AG20443 (cell line): ENCODE data around the gene NOTCH3.

Experiments used
- DNase-seq: peaks from one replicate; pipeline ENCODE4 v3.0.0; 2012; ENCODE audit warnings: low spot score, mixed read lengths

Gene NOTCH3

DNA sequence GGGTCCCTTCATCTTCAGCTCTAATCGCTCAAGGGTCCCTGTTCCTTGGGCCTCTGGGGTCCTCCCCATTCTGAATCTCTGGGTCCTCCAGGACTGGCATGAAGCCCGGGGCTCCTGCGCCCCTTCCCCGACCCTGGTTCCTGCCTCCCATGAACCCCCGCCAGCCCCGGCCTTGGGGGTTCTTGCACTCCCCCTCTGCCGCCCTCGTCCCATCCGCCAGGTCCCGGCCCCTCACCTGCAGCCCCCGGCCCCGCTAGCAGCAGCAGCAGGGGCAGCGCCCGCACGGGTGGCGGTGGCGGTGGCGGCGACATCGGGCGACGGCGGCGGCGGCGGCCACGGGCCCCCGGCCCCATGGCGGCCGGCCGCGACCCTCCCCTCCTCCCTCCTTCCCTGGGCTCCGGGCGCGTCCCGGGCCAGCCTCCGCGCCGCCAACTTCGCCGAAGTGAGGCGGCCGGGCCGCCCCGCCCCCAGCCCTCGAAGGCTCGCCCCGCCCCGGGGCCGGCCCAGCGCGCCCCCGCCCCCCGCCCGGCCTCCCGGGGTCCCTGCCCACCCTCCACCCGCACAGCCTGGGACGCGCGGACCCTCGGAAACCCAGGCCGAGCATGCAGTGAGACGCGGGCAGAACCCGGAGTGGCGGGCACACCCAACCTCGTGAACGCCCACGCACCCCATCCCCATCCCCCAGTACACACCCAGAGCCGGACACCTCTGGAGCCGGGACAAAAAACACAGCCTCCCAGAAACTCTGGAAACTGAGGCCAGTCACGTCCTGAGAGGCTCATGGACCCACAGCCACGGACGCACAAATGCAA, at the start of gene NOTCH3:
NOTCH3 (minus strand) TSS at position 443 of the 812 bp plus-strand sequence; CDS start at position 353, 90 bp downstream.
- peak; percentile 88 for DNase-seq

DNA sequence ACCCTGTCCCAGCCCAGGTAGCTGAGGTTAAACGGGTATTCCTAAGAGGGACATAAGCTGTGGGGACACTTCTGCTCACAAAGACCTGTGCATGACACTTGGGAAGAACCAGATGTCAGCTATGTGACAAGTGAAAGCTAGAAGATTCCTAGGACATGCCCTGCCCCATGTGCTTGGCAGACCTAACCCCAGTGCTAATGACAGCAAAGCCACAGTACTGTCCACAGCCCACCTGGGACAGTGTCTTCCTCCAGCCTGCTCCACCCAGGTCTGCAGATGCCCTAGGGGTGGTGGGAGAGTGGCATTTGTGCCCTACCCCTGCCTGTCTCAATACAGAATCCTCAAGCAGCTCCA, 49.8 kb upstream of the NOTCH3 start:
- DNase-seq: no peak

DNA sequence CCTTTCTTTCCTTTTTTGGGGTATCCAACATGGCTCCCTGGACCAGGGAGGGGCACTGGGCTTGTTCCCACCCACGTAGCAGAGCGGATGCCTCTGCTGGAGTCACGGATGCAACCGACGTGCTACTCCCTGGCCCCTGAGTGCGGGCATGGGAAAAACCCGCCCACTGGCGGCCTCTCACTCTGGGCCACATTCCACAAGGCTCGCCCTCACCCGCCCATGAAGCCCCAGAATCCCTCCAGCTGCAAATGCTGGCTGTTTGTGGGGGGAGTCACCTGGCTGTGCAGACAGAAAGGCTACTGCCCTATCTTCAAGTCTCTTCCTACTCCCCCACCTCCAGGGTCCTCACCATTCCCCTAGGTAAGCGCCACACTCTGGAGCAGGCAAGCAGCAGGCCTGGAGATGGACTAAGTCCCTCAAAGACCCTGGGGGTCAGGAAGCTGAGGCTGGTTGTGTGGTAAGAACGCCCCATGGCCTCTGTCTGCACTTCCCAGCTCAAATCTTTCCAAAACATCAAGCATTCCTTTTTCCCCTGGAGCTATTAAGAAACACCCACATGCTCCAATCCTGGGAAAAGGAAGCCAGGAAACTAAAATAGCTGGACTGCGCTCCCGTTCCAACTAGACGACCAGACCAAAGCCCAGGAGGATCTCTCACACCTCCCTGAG, 49.3 kb upstream of the NOTCH3 start:
- peak; percentile 93 for DNase-seq

DNA sequence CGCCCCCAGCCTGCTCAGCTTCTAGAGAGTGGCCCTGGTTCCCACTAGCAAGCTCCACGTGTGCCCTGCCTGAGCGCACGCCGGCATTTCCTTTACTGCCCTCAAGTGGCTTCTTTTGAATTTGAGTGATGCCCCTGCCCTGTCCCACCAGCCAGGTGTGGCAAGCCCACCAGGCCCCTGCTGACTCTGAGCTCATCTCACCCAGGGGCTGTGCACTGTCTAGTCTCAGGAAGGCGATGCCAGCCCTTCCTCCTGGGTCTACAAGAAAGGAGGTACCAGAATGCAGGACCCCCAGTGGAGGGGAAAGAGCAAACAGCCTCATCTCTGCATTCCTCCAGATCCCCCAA, 48.7 kb upstream of the NOTCH3 start:
- no peak for DNase-seq

DNA sequence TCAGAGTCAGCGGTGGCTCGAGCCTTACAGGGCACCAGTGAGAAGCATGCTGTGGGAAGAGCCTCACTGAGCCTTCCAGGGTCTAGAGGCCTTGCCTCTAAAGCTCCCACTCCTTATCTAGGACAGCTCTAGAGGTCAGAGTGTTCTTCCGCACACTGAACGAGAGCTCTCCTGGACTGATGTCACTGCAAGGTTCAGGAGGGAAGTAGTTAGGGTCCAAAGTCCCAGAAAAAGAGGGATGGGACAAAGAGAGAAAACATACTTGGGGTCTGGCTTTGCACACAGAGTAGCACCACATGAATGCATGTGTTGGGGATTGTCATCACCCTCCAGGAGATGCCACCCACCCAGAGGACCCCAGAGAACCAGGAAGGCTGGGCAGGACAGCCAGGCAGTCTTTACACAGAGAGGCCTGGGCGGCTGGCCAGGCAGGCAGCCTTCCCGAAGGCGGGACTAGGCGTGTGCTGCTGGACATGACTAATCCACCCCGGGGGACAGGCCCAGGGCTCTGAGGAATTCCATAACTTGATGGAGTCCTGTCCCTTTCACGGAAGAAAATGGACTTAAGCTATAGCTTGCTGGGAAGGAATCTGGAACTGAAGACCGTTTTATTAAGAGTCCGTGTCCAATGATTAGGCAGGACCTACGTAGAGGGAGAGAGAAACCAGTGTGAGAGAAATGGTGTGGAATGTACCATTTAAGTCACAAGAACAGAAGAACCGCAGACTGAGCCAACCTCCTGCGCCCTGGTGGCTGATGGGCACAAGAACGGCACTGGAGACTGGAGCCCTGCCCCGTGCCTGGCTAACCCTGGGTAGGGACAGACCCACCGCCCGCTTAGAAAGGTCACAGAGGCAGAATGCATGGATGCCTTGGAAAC, 48.1 kb upstream of the NOTCH3 start:
- peak; percentile 96 for DNase-seq

DNA sequence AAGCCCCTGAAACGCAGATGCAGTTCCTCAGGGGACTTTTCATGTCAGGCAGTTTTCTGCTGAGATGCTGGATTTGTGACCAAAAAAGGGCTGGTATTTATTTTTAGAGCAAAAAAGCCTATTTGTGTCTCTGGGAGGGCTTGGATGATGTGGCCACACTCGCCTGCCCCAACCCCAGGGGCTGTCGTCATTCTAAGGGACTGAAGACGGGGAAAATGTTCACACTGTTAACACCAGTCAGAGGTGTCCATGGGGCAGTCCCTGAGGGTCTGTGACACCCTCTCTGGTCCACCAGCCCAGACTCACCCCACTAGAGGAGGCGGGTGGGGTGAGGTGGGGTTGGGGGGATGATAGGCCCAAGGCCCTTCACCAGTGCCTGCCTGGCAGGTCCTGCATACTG, 47.3 kb upstream of the NOTCH3 start:
- DNase-seq: peak; percentile 45

DNA sequence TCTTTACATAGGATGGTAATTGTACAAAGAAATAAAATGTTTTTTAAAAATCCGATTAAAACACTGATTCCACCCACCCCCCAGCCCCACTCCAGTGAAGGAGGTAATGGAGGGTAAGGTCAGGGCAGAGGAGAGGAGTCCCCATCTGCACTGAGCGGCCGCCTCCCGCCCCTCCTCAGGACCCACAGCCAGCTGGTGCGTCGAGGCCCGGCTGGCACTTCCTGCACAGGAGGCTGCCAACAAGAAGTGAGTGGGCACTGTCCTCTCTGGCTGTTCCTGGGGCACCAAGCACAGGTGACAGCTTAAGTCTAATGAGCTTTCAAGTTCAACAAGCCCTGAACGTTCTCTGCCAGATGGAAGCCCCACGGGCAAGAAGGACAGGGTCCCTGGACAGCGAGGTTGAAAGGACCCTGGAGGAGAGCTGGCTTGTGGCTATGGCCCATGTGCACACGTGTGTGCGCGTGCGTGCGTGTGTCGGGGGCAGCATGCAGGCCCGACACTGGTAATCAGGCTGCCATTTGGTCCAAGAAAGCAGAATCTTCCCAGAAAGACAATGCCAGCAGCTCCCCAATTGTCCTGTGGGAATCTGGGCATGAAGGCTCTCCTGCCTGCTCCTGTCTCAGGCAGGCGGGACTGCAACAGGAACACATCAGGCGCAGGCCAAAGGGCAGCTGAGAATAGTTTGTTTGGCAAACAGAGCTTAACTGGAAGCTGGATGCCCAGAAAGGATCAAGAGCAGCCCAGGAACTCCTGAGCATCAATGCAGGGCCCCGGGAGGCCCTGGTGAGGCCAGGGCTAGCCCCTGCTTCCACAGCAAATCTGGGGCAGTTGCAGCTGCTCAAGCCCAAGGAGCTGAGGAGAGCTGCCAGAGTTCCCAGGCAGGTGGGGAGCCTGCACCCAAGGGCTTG, 46.6 kb upstream of the NOTCH3 start:
- no peak for DNase-seq

DNA sequence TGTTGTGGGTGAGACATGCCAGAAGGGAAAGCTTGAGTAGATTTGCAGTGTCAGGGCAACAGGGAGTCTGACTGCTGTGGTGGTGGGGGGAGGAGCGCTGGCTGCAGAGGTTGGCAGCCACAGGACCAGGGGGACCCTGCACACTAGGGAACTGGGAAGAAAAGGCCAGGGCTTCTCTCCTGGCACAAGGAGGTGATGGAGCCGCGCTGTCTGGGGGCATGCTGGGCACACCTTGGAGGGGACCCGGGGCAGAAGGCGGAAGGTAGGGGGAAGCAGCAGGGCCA, 45.3 kb upstream of the NOTCH3 start:
- DNase-seq: no peak

DNA sequence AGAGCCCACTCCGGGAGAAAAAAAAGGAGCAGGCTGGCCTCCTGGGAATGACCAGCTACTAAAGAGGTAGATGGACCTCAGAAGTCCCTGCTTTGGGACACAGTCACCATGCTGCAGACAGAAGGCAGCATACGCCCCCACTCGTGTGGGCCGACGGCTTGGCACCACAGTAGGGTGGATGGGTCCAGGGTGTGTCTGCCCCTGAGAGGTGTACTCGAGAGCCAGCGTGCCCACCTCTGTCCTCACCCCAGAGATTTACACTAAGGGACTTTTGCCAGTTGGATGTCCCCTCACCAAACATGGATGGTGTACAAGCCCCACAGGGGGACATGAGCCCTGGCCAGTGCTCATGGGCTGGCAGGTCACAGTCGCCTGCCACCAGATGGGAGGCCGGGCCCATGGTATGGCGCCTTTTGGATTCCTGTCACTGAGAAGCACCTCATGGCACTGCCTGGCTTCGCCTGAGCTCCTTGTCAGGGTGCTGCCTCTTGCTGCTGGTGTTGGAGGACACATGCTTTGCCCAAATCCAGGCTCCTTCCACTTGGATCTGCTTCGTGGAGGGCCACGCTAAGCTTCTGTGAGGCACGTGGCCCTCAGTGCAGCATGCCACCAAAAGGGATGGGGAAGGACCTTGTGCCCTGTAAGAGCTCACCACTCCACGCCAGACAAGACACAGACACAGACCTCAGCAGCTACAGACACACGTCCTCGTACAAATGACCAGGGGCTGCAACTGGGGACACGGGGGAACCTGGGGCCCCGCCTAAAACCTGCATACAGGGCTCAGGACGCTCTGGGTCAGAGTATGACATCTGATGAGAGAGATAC, 44.8 kb upstream of the NOTCH3 start:
- DNase-seq: no peak

DNA sequence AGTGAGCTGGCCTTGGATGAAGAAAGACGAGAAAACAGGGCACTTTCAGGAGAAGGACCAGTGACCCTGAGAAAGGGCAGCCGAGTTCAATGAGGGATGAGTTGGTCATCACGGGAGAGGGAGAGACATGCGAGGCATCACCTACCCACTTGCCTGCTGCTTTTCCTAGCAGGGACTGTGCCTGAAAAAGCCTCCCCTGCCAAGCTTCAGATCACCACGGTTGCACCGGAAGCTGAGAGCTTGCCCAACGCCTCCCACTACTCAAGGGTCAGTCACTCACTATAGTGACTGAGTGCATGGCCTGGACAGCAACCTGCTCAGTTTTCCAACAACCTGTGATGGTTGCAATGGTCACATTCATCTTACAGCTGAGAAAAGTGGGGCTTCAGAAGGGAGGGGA, 44.0 kb upstream of the NOTCH3 start:
- no peak for DNase-seq

DNA sequence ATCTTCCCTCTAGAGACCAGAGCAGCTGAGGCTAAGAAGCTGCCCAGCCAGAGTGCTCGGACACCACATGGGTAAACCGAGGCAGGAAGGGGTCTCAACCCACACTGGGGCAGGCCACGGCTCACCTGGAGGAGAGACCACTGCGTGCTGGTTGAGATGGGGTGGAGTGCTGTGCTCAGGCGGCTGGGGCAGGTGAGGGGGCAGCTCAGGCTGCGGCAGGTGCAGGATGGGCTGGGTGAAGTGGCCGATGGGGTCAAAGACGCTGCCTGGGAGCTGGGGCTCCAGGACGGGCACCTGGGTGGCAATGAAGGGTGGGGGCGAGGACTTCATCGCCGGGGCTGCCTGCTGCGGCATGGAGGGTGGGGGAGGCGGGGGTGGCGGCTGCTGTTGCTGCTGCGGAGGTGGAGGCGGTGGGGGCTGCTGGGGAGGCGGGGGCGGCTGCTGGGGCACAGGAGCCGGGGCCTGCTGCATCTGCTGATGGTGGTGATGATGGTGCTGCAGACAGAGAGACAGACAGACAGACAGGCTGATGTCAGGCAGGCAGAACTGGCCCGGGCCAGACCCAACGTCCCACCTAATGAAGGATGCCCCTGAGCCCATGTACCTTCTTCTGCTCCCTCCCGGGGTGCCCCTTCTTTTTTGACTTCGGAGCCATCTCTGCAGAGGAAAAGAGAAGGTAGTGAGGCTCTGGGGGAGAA, 43.5 kb upstream of the NOTCH3 start:
- no peak for DNase-seq

DNA sequence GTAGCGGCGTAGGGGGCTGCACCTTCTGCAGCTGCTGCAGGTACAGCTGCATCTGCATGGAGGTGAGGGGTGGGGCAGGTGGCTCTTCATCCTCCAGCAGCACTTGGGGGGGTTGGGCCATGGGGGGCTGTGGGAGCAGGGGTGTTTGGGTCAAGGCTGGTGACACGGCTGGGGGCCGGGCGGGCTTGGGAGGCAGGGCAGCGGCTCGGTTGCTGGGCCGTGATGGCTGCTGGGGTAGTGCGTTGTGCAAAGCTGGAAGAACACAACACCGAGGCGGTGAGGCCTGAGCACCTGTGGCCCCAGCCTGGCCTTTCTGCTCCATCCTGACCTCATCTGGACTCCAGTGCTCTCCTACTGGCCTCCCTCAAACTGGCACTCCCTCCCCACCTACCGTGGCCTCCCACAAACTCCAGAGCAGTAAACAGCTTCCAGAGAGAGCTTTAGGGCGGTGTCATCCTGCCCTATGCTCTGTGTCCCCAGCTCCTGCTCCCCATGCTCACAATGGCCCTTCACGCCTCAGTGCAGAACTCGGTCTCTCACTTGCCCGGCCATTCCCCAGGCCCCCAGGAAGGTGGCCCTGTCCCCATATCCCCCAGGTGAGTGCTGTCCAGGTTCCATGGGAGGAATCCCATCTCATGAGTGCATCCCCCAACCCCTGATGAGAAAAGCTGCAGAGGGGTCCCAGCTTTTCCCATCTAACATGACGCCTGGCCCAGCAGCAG, 42.6 kb upstream of the NOTCH3 start:
- DNase-seq: no peak

DNA sequence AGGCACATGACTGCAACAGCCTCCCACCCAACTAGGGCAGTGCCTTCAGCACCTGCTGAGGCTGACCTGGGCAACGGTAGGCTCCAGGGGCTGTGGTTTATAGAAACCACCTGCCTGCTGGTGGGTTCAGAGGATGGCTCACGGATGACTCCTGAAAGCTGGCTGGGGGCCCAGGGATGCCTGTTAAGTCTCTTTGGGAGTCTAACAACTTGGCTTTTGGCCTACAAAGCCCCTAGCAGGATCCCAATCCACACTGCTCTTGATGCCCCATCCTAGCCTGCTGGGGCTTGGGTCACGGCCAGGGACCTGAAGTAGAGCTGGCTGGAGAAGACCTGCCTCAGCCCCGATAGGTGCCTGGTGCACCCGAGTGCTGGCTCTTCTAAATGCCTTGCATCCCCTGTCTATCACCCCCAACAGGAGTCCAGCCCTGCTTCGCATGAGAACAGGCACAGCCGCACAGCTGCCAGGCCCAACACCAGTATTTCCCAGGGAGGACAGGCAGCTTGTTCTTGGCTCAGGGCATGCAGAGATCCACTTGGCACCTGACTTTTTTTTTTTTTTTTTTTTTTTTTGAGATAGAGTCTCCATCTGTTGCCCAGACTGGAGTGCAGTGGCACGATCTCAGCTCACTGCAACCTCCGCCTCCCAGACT, 40.6 kb upstream of the NOTCH3 start:
- DNase-seq: no peak

DNA sequence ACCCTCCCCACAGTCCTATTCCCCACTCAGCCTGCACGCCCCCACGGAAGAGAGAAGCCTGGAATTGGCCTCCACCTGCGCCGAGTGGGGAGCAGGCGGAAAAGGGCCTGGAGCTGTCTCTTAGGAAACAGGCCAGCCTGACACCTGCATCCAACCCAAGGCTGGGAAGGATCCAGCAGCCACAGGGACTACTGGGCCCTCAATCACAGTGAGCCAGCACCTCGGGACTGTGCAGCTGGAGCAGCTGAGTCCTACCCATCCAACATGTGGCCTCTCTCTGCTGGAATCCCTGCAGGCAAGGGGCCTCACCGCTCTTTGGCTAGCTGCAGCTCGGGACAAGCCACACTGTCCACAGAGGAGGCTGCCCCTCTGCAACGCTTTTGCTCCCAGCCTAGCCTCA, 39.7 kb upstream of the NOTCH3 start:
- no peak for DNase-seq

DNA sequence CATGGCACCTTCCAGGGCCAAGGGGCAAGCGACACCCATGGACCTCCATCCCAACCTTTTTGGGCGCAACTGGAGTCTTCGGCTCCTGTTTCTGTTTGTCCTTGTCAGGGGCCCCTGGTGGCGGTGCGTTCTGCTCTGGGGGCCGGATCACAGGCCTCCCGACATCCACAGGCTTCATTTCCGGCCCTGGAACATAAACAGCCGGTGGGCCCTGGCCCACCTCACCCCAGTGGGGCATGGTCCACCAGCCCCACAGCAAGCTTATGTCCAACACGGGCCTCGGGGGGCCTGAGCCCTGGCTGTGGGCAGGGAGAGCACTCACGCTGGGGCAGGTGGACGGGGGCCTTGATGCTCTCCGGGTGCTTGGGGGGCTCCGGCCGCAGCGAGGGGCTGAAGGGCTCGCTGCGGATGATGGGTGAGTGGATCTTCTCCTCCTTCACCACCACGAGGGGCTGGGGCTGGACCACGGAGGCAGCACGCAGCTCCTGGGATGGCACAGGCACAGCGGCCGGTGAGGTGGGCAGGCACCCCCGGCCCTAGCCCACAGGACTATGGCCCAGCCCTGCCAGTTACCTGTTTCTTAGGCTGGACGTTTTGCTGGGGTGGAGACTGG, 38.6 kb upstream of the NOTCH3 start:
- DNase-seq: no peak

DNA sequence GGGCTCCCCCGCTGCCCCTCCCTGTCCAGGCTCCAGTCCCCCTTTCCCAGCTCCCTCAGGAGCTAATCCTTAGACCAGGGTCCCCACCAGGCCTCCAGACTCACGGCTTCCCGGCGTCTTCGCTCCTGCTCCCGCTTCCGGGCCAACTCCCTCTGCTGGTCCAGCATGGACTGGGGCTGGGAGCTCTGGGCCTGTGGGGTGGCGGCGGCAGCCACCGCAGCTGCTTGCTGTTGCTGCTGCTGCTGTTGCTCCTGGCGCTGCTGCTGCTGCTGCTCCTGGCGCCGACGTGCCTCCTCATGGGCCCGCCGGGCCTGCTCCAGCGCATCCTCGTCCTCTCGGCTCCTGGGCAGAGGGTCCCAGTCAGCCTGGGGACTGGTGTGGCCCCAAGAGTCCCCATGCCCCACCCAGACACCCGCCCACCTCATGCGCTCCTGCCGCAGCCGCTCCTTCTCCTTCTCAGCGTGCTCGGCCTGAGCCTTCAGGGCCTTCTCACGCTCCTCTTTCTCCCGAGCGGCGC, 37.9 kb upstream of the NOTCH3 start:
- no peak for DNase-seq

DNA sequence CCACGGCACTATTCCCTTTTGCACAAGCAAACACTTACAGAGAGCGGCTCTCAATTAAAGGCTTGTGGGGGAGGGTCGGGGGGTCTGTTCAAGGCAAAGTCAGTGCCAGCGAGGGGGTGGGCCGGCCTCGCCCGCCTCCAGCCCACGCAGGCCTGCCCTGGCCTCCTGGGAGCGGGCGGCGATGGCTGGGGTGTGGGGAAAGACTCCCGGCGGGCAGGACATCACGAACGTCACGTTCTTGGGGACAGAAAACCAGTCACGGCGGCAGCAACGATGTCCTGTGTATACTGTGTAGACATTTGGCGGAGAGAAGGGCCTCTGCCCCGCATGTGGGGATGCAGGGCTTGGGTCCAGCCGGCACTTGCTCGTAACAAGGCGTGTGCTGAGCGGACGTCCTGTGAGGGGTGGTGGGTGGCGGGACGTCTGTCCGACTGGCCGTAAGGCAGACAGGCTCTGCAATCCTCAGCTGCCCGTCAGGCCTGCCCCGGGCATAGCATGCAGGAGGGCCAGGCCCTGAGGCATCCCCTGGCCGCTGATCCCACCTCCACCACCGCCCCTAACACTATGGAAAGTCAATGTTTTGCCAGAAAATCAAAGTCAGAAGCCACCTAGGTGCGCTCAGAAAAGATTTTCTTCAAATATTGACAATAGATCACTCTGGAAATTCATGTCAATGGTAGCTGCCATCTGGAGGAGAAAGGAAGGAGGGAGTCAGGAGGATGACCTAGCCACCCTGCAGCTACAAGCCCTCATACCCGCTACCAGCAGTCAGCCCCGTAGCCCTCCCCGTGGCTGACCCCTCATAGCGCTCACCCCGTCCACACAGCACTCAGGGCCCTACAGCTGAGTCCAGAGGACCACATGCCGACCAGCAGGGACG, 37.2 kb upstream of the NOTCH3 start:
- DNase-seq: no peak

DNA sequence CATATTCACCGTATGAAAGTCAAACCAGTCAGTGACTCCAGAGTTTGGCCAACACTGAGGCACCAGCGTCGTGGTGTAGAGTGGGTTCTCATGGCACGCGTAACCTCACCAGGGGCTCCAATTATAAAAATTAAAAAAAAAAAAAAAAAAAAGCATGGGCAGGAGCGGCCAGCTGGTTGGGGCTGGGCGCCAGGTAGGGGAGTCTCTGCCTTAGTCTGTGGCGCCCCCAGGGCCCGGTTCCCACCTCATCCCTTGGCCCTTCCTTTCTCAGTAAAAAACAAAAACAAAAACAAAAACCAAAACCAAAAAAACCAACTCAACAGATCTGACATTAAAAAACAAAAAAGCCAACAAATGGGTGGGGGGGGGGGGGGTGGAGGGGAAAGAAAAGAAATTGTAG, 36.1 kb upstream of the NOTCH3 start:
- no peak for DNase-seq
